Activated effector memory CD4-positive, alpha-beta T cell treated with Interleukin-2 at 50 U/mL for 16 hours (primary cell): ENCODE data around the gene LRMDA.

Source experiments
- DNase-seq: peaks from one replicate; pipeline ENCODE4 v3.0.0-alpha.2; 2020

LRMDA gene

GRCh38 chr10:75431180-75432111 is at the start of gene LRMDA:
Gene LRMDA (plus strand): TSS chr10:75431624.
- no peak for DNase-seq

- no peak for DNase-seq
Observed at GRCh38 chr10:75386128-75386527, 45.3 kb upstream of the LRMDA start.

GRCh38 chr10:75388082-75388481 is 43.3 kb upstream of the LRMDA start:
- DNase-seq: no peak

- no peak for DNase-seq
Observed at GRCh38 chr10:75390178-75390577, 41.2 kb upstream of the LRMDA start.

GRCh38 chr10:75392271-75392670 is 39.2 kb upstream of the LRMDA start:
- no peak for DNase-seq

- DNase-seq: no peak
Observed at GRCh38 chr10:75392744-75393143, 38.7 kb upstream of the LRMDA start.

GRCh38 chr10:75394221-75394620 is 37.2 kb upstream of the LRMDA start:
- DNase-seq: no peak

- DNase-seq: no peak
Observed at GRCh38 chr10:75395066-75395931, 36.1 kb upstream of the LRMDA start.

GRCh38 chr10:75395932-75396630 is 35.3 kb upstream of the LRMDA start:
- DNase-seq: no peak

- no peak for DNase-seq
Observed at GRCh38 chr10:75396631-75397495, 34.6 kb upstream of the LRMDA start.

- DNase-seq: no peak
Observed at GRCh38 chr10:75397496-75398199, 33.8 kb upstream of the LRMDA start.

GRCh38 chr10:75398200-75398691 is 33.2 kb upstream of the LRMDA start:
- DNase-seq: no peak

- no peak for DNase-seq
Observed at GRCh38 chr10:75398692-75399460, 32.5 kb upstream of the LRMDA start.

- DNase-seq: peak; percentile 17
Observed at GRCh38 chr10:75399461-75400162, 31.8 kb upstream of the LRMDA start.

- no peak for DNase-seq
Observed at GRCh38 chr10:75400163-75400770, 31.2 kb upstream of the LRMDA start.

- no peak for DNase-seq
Observed at GRCh38 chr10:75400771-75401568, 30.5 kb upstream of the LRMDA start.

GRCh38 chr10:75401569-75402485 is 29.6 kb upstream of the LRMDA start, which contains the start of gene ZNF503:
Gene ZNF503 (minus strand): TSS chr10:75401764. CDS start chr10:75401419, 345 bp downstream.
- DNase-seq: no peak
